Esophagus squamous epithelium (tissue), 5 donors: ENCODE measurements around the gene CDH13. TPM values are rescaled to one million over a fixed set of nuclear protein-coding genes. Genes with fewer than 3 reads are reported as not detected.

Experiments
- DNase-seq: peaks from one replicate; lab custom pipeline; 2025; lab: John Stamatoyannopoulos, UW
- H3K27ac ChIP-seq, 4 donors: fragments of 200-600 bp; sonication (generic); one replicate each; pipeline ENCODE4 v1.5.1; 2016 to 2019; ENCODE audit warnings: mild to moderate bottlenecking in 1 of 4
- H3K27me3 ChIP-seq, 4 donors: fragments of 200-600 bp; sonication (generic); 1 replicate in 3 of 4; 2 replicates in 1 of 4; pipeline versions ENCODE4 v1.5.1 to v1.6.0; 2017 to 2021; ENCODE audit warnings: antibody characterized with exemption in 1 of 4
- H3K36me3 ChIP-seq, 3 donors: fragments of 200-600 bp; sonication (generic); one replicate each; pipeline ENCODE4 v1.5.1; 2016 to 2019
- H3K4me1 ChIP-seq, 3 donors: fragments of 200-600 bp; sonication (generic); one replicate each; pipeline ENCODE4 v1.5.1; 2017 to 2019
- H3K4me3 ChIP-seq, 4 donors: fragments of 200-600 bp; sonication (generic); 1 replicate in 3 of 4; 2 replicates in 1 of 4; pipeline ENCODE4 v1.5.1; 2016 to 2019; ENCODE audit warnings: mild to moderate bottlenecking in 2 of 4, moderate library complexity in 1 of 4
- H3K9me3 ChIP-seq, 3 donors: fragments of 200-600 bp; sonication (generic); one replicate each; pipeline ENCODE4 v1.5.1; 2016 to 2019
- CTCF ChIP-seq, 6 experiments: fragments of 450-650 bp in 4 of 6; fragments of 200-600 bp in 2 of 6; sonication (generic) in 2 of 6; IDR thresholded peaks; one replicate each; pipeline ENCODE4 v1.5.1; 2016 to 2019; ENCODE audit warnings: antibody characterized with exemption in 6 of 6, mild to moderate bottlenecking in 4 of 6, moderate library complexity in 4 of 6
- POLR2A ChIP-seq, 4 donors: fragments of 450-650 bp; IDR thresholded peaks; one replicate each; pipeline ENCODE4 v1.6.1; 2017; ENCODE audit warnings: antibody characterized with exemption in 4 of 4, mild to moderate bottlenecking in 4 of 4, moderate library complexity in 3 of 4
- WGBS, 2 donors: methylation state at CpG; one replicate each; pipeline ENCODE4 v1.1.5; 2018; 5-methylcytosine and 5-hydroxymethylcytosine counted together
- intact Hi-C: fragments of 100-400 bp; cut with DNase I; formaldehyde crosslinking; loops from one replicate; pipeline ENCODE4 v1.15.0; 2022
- total RNA-seq, 4 donors: library from RNA; depleted of rRNA; stranded (reverse); fragments of >200 nt; gene quantifications; one replicate each; pipeline ENCODE4 v1.1.0, GENCODE V29; 2016
- donor health status: DM: yes; HTN: yes; CAD: no.

CDH13 gene
- total RNA-seq, 4 donors from 2014 or later = 6.9 to 31.9 (median 21.1) TPM

- Histone ChIP-seq H3K36me3 (no peaks in the 10 kb centered on the region), H3K27me3 (no peaks in the 10 kb centered on the region), H3K27ac (no peak overlapping the region), H3K9me3 (no peaks in the 10 kb centered on the region), H3K4me1 (no peaks in the 10 kb centered on the region), H3K4me3 (no peak overlapping the region)
- TF ChIP-seq POLR2A (IDR thresholded peaks at IDR 0.05) = no peak
- TF ChIP-seq CTCF (IDR thresholded peaks at IDR 0.05) = no peak
- WGBS, 2 donors = 77 to 91% methylated on average over 2 of the region's 2 CpGs
- intact Hi-C loops = no loop called here
- DNase-seq = no peak
These were observed 676.1 kb downstream of the CDH13 start for GRCh38 chr16:83302853-83303252.

GRCh38 chr16:83305092-83305491, 678.3 kb downstream of the CDH13 start:
- intact Hi-C loops = no loop called here
- DNase-seq = no peak
- 59 to 71% methylated on average over 1 of the region's 1 CpG for WGBS, 2 donors

GRCh38 chr16:83306961-83307593, 680.3 kb downstream of the CDH13 start:
- no peak overlapping the region for H3K4me3 ChIP-seq
- DNase-seq = no peak
- WGBS, 2 donors = 56 to 61% methylated on average over 5 of the region's 5 CpGs

More at GRCh38 chr16:83305092-83305491, 678.3 kb downstream of the CDH13 start:
- H3K36me3 ChIP-seq = no peaks in the 10 kb centered on the region
- no peaks in the 10 kb centered on the region for H3K9me3 ChIP-seq
- no peak overlapping the region for H3K4me3 ChIP-seq
- no peak overlapping the region for H3K27ac ChIP-seq
- H3K27me3 ChIP-seq = no peaks in the 10 kb centered on the region
- TF ChIP-seq POLR2A (IDR thresholded peaks at IDR 0.05) (no peak), CTCF (IDR thresholded peaks at IDR 0.05) (no peak)
- H3K4me1 ChIP-seq = no peaks in the 10 kb centered on the region

GRCh38 chr16:83307594-83307992, 680.8 kb downstream of the CDH13 start:
- no peaks in the 10 kb centered on the region for H3K27me3 ChIP-seq
- intact Hi-C loops = no loop called here
- no peak overlapping the region for H3K4me3 ChIP-seq
- H3K9me3 ChIP-seq = no peaks in the 10 kb centered on the region
- DNase-seq = no peak
- no peak for TF ChIP-seq POLR2A (IDR thresholded peaks at IDR 0.05)
- TF ChIP-seq CTCF (IDR thresholded peaks at IDR 0.05) = no peak
- no peaks in the 10 kb centered on the region for H3K4me1 ChIP-seq
- 86 to 93% methylated on average over 6 of the region's 6 CpGs for WGBS, 2 donors
- no peaks in the 10 kb centered on the region for H3K36me3 ChIP-seq
- no peak overlapping the region for H3K27ac ChIP-seq

More at GRCh38 chr16:83306961-83307593, 680.3 kb downstream of the CDH13 start:
- H3K4me1 ChIP-seq = no peaks in the 10 kb centered on the region
- no peaks in the 10 kb centered on the region for H3K27me3 ChIP-seq
- no peak for TF ChIP-seq CTCF (IDR thresholded peaks at IDR 0.05)
- TF ChIP-seq POLR2A (IDR thresholded peaks at IDR 0.05) = no peak
- no peak overlapping the region for H3K27ac ChIP-seq
- no peaks in the 10 kb centered on the region for H3K36me3 ChIP-seq
- intact Hi-C loops = no loop called here
- H3K9me3 ChIP-seq = no peaks in the 10 kb centered on the region

- TF ChIP-seq CTCF (IDR thresholded peaks at IDR 0.05) = no peak
- no peak for TF ChIP-seq POLR2A (IDR thresholded peaks at IDR 0.05)
These were observed 681.6 kb downstream of the CDH13 start for GRCh38 chr16:83308414-83308813.

More at GRCh38 chr16:83308414-83308813, 681.6 kb downstream of the CDH13 start:
- Histone ChIP-seq H3K27me3 (no peaks in the 10 kb centered on the region), H3K4me3 (no peak overlapping the region), H3K27ac (no peak overlapping the region), H3K36me3 (no peaks in the 10 kb centered on the region), H3K4me1 (no peaks in the 10 kb centered on the region), H3K9me3 (no peaks in the 10 kb centered on the region)
- intact Hi-C loops = no loop called here
- DNase-seq = no peak
- 32 to 46% methylated on average over 3 of the region's 3 CpGs for WGBS, 2 donors
